NAMALWA (cell line): ENCODE data around the gene ASIC1.
A peak's percentile ranks its signal among the peaks of the same experiment; 100 is the strongest.
"Not testable (repeated sequence)": the region's sequence is repeated elsewhere in the genome, so short reads cannot be mapped to it uniquely, and the experiment has no call there.

Source experiments
- DNase-seq: peaks from one replicate; pipeline ENCODE4 v3.0.0-alpha.2; 2015; ENCODE audit warnings: low spot score

Gene ASIC1

DNA sequence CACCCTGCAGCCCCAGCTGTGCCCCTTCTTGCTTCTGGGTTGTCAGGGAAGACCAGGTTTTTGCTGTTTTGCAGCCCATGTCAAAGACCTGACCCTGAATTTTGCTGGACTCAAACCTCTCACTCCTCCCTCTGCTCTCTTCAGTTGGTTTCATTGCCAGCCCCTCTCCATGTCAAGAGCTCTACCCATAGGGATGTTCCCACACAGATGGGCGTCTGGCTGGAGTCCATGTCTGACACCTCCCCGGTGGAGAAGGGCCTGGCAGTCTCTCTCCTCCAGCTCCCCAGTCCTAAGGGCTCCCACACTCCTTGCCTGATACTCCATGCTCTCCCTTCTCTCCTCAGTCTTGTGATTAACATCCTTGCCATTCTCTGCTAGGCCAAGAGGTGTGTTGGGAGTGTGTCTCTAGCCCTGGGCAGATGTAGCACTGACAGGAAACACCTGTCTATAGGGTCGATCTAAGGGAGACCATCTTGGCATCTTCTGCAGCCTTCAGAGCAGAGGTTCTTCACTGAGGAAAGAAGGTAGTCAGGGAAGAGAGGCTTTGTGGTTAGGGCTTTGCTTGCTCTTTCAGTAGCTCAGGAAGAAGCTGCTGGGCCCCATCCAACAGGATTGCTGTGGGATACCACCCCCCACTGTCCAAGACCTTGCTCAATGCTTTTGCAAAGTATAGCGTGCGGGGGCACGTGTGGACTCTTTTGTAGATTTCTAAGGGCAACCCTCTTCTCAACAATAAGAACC lies 4.7 kb downstream of the ASIC1 start:
- DNase-seq: no peak

DNA sequence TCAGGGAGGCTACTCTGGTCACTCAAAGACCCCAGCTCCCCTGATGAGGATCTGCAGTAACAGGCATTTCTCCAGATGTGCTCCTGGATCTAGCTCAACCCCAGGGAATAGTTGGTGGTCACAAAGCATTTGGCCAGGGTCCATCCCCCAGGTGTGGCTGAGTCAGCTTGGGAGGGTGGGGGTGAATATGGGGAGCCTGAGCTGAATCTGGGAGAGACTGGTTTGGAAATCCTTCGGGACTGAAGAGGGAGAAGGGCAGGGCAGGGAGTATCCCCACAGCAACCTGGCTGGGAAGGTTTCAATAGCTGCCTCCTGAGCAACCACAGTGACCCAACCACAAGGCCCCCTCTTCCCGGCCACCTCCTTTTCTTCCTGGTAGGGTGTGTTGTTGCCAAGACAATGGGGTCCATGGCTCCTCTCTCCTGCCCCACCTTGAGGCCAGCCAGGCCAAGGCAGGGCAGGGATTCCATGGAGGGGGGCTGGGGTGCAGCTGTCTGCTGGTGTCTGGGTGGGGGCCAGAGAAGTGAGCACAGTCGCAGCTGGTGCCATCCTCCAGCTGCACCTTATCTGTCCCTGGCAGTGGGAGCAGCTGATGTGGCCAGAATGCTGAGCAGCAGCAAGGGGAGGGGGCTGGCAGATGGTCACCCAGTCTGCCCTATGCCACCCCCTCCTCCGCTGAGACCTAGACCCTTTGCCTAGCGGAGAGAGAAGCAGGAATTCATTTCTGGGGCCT lies 5.5 kb downstream of the ASIC1 start:
- no peak for DNase-seq

DNA sequence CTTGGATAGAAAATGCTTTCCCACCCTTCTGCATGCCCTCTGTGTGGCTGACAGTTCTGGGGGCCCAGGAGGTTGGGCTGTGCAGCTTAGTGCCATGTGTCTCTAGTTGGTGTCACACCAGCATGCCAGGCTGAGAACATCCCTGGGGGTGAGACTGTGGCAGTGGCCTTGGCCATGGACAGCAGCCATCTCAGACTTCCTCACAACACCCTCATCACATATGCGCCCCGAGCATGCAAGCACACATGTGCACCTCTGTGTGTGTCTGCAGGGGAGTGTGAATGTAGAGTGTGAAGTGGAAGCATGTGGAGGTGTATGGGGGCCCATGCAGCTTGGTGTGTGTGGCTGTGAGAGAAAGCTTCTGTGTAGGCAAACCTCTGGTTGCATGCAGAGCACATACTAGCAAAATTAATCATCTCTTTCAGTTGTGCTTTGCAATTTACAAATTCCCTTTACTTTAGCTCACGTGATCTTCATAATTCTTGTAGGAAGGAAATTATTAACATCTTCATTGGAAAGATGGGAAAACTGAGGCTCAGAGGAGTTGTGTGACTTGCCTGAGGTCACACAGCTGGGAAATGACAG lies 8.4 kb downstream of the ASIC1 start:
- no peak for DNase-seq

DNA sequence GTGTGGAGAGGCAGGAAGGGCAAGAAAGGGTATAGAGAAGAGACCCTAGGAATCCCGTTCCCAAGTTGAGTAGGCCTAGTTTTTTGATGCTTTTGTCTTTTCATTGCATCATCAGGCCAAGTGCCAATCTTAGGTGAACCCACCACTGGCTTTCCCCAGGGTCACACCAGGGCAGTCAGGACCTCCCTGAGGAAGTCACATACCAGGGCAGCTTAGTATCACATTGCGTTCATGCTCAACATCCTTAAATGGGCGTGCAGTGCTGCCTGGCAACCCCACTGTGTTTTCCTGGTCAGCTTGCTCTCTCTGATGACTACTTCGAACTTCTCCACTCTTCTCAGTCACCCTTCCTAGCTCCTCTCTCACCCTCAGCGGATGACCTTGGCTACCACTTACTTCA lies 9.0 kb downstream of the ASIC1 start:
- no peak for DNase-seq

DNA sequence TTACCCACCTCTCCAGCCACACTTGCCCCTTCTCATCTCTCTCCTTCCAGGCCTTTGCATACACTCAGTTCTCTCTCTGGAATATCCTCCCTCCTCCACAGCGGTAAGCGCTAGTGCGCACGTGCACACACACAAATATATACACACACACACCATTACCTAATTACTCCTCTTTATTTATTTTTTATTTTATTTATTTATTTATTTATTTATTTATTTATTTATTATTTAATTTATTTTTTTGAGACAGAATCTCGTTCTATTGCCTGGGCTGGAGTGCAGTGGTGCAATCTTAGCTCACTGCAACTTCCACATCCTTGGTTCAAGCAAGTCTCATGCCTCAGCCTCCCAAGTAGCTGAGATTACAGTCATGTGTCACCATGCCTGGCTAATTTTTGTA lies 11.7 kb downstream of the ASIC1 start:
- DNase-seq: no peak

DNA sequence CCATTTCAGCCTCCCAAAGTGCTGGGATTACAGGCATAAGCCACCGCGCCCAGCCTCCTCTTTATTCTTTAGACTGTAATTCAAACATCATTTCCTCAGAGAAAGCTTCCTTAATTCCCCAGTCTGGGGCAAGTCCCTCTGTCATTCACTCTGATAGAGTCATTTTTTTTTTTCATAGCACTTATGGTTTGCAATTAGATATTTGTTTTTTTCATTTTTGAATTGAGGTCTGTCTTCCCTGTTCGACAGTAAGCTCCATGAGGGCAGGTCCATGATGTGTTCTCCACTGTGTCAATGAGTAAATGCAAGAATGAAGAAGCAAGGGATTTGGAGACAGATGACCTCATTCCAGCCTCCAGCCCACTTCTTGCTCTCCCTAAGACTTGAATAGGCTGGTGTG lies 12.1 kb downstream of the ASIC1 start:
- DNase-seq: no peak

DNA sequence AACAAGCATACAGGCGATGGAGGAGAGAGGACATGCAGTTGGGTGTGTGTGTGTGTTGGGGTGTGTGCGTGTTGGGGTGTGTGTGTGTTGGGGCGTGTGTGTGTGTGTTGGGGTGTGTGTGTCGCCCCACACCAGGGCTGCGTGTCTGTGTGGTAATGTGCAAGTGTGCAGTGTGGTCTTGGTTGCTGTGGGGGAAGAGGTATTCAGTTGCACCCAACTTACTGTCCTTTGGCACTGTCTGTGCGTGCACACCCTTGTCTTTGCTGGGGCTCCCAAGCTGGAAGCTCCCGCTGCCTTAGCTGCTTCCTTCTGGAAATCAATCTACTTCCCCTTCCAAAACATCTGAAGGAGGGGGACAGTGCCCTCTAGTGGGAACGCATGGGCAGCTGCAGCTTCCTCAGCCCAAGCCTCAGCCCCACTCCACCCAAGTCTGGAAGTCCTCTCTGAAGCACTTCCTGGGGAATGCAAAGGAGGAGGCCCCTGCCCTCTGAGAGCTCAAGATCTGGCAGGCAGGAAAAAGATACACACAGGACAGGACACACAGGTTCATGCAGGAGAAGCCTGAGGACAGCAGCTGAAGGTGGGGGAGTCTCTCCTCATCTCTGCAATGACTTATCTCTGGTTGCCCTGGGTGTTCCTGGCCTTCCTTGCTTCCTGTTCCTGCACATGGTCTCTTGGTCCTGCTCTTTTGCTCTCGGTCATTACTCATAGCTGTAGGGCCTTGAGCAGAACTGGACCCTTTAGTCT lies 13.1 kb downstream of the ASIC1 start:
- peak; percentile 79 for DNase-seq

DNA sequence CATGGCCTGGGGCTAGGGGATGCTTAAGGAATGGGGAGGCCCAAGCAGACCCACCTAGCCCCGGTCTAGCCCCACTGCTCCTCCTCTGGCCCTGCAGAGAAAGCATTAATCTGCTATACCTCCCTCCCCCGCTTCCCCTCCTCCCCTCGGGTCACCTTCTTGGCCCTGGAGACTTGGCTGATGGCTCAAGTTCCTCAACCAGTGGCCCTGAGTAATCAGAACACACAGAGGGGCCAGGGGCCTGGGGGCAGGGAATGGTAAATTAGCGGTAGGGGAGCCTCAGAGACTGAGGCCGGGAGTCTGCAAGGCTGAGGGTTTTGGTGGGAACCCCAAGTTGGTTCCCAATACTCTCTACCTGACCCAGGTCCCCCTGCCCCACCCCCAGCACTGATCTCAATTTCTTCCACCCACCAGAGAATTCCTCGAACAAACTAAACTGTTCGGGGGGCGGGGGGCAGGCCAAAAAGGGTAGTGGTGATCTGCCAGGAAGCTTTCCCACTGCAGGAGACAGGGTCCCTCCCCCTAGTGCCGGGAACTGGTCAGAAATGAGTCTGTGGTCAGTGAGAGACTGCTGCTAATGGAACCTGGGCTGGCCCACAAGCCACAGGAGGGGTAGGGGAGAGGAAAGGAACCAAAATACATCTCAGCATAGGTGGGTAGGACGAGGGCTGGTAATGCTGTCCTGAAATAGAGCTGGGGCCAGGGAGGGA lies 15.0 kb downstream of the ASIC1 start:
- DNase-seq: no peak

DNA sequence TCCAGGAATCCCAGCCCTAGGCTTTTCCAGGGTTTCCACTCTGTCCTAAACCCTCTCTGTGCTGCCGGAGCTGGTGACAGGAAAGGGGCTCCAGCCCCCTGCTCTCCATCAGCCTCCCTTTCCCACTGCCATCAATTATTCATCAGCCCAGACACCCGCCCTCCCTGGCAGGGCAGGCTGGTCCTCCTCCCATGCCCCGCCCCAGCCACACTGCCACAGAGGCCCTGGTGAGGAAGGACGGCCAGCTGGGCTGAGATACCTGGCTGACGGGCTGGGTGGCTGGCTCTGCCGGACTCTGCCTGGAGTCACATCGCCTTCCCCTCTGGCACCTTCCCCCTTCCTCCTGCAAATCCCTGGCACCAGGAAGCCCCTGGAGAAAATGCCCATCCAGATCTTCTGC lies 15.8 kb downstream of the ASIC1 start:
- DNase-seq: no peak

DNA sequence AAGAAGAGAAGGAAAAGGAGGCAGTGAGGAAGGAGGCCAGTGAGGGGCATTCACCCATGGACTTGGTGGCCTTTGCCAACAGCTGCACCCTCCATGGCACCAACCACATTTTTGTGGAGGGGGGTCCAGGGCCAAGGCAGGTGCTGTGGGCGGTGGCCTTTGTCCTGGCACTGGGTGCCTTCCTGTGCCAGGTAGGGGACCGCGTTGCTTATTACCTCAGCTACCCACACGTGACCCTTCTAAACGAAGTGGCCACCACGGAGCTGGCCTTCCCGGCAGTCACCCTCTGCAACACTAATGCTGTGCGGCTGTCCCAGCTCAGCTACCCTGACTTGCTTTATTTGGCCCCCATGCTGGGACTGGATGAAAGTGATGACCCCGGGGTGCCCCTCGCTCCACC lies 16.3 kb downstream of the ASIC1 start:
- DNase-seq: no peak

DNA sequence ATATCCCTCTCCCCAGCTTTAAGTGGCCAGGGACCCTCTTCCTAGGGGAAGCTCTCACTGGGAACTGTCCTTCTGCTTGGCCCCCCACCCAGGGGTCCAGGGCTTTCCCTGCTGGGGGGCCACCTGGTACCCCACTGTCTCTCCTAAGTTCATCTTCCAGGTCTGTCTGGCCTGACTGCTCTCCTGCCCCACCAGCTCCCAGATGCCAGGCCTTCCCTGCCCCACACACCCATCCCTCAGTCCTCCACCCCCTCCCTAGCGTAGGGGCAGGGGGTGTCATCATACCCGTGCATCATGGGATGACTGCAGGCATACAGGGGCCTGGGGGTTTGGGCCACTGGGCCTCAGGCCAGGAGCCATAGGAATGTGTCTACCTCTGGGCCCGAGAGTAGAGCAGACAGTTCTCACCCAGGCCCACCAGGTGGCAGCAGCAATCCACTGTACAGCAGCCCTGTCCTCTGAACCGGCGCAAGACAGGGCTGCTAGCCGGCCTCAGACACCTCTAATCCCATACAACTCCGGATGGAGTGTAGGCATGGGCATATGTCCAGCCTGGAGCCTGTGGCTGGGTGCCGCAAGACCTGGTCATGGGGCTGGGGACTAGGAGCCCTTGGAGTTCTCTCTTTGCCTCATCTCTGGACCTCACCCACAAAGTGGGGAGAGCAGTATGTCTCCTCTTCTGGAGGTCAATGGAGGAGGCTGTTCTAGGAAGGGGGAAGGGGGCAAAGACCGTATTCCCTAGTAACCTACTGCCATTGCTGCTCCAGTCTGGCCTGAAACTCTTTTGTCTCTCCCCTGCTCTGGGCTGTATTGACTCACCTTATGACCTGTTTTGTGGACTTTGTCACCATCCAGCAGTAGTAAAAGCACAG lies 17.8 kb downstream of the ASIC1 start:
- peak; percentile 87 for DNase-seq

DNA sequence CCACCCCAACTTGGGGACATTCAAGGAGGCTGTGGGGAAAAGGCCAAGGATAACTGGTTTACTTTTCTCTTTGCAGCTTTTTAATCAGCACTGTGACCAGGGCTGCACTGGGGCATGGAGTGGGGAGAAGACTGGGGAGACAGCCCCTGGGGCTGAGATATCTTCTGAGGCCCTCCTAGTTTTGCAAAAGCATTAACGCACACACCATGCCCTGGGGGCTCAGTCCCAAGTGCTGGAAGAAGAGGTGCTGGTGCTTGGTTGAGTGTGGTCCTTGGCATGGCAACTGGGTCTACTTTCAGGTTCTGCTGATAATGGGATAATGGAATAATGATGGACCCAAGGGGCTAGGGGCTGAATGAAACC lies 18.4 kb downstream of the ASIC1 start:
- no peak for DNase-seq

DNA sequence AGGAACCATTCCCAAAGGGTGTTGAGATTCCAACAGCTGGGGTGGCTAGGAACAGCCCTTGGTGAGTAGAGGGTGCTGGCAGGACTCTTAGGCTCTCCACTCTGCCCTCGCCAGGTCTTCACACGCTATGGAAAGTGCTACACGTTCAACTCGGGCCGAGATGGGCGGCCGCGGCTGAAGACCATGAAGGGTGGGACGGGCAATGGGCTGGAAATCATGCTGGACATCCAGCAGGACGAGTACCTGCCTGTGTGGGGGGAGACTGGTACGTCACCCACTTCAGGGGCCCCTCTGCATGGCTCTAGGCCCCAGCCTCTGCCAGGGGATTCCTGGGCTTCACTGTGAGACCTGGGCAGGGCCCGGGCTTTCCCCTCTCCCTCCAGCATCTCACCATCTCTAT lies 19.7 kb downstream of the ASIC1 start:
- DNase-seq: no peak

DNA sequence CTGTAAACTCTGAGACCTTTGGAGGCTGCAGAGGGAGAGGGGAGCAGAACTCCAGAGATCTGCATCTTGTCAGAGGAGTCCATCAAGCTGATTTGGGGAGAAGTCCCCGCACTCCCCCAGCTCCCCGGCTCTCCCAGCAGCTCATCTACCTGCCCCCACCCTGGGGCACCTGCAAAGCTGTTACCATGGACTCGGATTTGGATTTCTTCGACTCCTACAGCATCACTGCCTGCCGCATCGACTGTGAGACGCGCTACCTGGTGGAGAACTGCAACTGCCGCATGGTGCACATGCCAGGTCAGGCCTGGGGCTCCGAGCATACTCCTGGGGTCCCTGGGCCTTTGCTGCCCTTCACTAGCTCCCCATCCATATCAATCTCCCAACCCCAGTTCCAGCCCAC lies 20.9 kb downstream of the ASIC1 start:
- no peak for DNase-seq

DNA sequence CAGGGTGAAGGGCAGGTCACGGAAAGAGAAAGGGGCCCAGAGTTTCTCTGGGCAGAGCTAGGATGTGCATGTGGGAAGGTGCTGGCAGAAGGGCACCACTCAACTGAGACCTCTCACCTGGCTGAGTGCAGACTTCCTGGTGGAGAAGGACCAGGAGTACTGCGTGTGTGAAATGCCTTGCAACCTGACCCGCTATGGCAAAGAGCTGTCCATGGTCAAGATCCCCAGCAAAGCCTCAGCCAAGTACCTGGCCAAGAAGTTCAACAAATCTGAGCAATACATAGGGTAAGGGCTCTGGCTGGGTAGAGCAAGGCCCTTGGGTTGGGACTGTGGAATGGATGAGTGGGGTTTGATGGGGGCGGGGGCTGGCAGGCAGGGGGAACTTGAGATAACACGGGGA lies 22.4 kb downstream of the ASIC1 start:
- no peak for DNase-seq

DNA sequence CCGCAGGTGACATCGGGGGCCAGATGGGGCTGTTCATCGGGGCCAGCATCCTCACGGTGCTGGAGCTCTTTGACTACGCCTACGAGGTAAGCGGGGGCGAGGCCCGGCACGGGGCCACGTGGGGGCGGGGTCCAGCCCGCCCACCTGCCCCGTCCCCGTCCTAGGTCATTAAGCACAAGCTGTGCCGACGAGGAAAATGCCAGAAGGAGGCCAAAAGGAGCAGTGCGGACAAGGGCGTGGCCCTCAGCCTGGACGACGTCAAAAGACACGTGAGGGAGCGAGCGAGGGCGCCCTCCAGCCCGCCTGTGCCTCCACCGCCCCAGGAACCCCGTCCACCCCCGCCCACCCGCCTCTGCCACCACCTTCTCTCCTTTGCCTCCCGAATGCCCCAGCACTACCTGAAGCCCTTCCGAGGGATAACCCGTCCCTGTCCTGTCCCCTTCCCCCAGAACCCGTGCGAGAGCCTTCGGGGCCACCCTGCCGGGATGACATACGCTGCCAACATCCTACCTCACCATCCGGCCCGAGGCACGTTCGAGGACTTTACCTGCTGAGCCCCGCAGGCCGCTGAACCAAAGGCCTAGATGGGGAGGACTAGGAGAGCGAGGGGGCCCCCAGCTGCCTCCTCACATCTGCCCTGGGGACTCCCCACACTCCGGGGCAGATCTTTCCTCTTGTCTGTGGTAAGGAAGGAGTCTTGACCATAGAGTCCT lies 23.9 kb downstream of the ASIC1 start:
- no peak for DNase-seq

DNA sequence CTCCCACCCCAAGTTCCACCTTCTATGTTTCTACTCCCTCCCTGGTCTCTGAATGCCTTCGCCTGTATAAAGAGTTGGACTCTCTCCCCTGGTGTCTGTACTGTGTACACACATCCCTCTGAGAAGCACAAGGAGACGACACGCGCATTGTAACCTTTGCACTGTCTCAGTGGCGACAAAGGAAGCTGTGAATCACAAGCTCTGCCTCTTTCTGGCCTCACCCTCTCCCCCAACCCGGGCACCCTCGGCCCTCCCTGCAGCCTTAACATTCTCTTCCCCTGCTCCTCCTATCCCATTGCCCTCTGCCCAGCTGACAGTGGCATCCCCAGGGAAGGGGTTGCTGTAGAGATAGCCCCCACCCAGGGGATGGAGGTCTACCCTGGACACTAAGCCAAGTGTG lies 25.2 kb downstream of the ASIC1 start:
- no peak for DNase-seq

DNA sequence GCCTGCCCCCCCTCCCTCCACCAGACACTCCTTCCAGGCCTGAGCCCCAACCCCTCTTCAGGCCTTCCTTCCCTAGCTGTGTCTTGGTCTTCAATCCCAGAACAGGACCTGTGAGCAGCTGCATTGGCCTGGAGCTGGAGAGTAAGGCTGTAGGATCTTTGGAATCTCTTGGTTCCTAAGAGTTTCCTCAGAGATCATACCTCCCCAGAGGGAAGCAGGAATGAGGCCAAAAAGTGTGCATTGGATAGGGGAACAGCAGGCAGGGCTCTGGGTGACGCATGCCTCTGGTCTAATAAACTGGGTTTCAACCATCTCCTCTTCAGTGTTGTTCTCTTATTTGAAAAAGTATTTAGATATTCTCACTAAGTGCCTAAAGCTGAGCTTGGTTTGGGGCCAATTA lies 25.9 kb downstream of the ASIC1 start:
- DNase-seq: no peak

DNA sequence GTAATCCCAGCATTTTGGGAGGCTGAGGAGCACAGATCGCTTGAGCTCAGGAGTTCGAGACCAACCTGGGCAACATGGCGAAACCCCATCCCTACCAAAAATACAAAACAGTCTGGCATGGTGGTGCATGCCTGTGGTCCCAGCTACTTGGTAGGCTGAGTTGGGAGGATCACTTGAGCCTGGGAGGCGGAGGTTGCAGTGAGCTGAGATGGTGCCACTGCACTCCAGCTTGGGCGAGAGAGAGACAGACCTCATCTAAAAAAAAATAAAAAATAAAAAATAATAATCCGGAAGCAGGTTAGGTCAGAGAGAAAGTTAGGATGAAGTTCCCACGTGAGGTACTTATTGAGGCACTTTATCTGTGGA lies 27.0 kb downstream of the ASIC1 start:
- DNase-seq: not testable (repeated sequence)

DNA sequence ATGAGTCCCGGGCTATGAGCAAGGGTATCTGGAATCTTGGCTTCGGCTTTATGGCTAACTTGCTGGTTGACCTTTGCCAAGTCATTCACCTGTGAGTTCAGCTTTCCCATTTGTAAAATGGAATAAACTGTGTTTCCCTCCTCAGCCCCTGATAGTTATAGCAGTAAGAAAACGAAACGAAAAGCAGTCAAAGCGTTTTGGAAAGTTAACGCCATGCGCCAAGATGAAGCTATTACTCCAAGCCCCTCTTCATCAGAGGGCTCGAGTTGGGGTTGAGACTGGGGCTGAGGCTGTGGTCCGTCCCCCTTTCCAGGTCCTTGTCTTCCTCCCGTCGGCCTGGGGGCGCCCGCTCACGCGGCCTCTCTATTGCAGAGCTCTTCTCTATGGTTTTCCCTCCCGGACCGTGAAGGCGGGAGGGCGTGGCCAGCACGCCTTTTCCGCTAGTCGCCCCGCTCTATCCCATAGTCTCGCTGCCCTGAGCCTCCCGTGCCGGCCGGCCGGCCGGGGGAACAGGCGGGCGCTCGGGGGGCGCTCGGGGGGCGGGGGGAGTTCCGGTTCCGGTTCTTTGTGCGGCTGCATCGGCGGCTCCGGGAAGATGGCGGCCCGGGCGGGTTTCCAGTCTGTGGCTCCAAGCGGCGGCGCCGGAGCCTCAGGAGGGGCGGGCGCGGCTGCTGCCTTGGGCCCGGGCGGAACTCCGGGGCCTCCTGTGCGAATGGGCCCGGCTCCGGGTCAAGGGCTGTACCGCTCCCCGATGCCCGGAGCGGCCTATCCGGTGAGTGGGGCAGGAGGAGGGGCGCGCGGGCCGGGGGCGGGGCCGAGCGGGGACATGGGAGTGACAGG lies 27.6 kb downstream of the ASIC1 start, which contains the start of gene SMARCD1:
Gene SMARCD1 (plus strand): TSS at position 568 of the 840 bp plus-strand sequence. CDS start 28 bp downstream, at position 596.
- DNase-seq: peak; percentile 94
